ENCODE results near the gene PTPRH. TPM values are rescaled to one million over a fixed set of nuclear protein-coding genes. Genes with fewer than 3 reads are reported as not detected.

PTPRH gene
- total and polyA plus RNA-seq, 9 of the 15 experiments (the other 6 are each of a cell fraction or from before 2014, with no cell fraction given) = 0.87 to 34.3 (median 22.7) TPM

- TF ChIP-seq ZNF318 (IDR thresholded peaks at IDR 0.05; ENCODE audit: borderline replicate concordance in 1 of 2, low read depth in 1 of 2) (no peak), RFX1 (IDR thresholded peaks at IDR 0.05) (no peak), SNIP1 (IDR thresholded peaks at IDR 0.05; ENCODE audit: low read depth) (no peak), E4F1 (CRISPR knock-in tag; IDR thresholded peaks at IDR 0.05; ENCODE audit: borderline replicate concordance) (no peak), ZNF518B (CRISPR knock-in tag; IDR thresholded peaks at IDR 0.05) (no peak), SMC3 (conservative IDR thresholded peaks at IDR 0.05; ENCODE audit: insufficient read depth, low read depth, low read length) (no peak), NR2C2 (CRISPR knock-in tag; IDR thresholded peaks at IDR 0.05) (peak; percentile 83), NR2C2 (tag; IDR thresholded peaks at IDR 0.05) (no peak)
Measured at GRCh38 chr19:55179606-55180484, 29.5 kb downstream of the PTPRH start, which contains the start of gene SYT5 (continued).

All from K562 (cell line).